ENCODE results near the gene GPR83. TPM values are rescaled to one million over a fixed set of nuclear protein-coding genes. Genes with fewer than 3 reads are reported as not detected.
A peak's percentile ranks its signal among the peaks of the same experiment; 100 is the strongest.

GPR83 gene
- polyA plus RNA-seq, 2 of the 4 experiments (the other 2 are of a cell fraction): 0.06 to 0.09 TPM

- ATAC-seq (no peak), DNase-seq (ENCODE audit: low read depth in 1 of 2, low spot score in 1 of 2) (no peak), FAIRE-seq (no peak)
- H3K27ac ChIP-seq: no peak overlapping the region
- ChIA-PET POLR2A (no interaction called here), CTCF (interaction anchor here (0.9 kb wide), 1 partner anchor 507 kb away, joined by 3 read pairs; no protein-coding TSS in a partner anchor)
- no peak for TF ChIP-seq KDM1A (IDR thresholded peaks at IDR 0.05; ENCODE audit: low read depth)
- no peak for TF ChIP-seq CHD2 (IDR thresholded peaks at IDR 0.05; ENCODE audit: low read length, partially characterized antibody)
- TF ChIP-seq ATOH8 (CRISPR knock-in tag; IDR thresholded peaks at IDR 0.05; ENCODE audit: low read depth): no peak
- no peak for TF ChIP-seq CEBPB (IDR thresholded peaks at IDR 0.05)
- no peak for TF ChIP-seq BHLHE40 (IDR thresholded peaks at IDR 0.05; ENCODE audit: low read depth, low read length)
- no peak for TF ChIP-seq ESRRA (IDR thresholded peaks at IDR 0.05; ENCODE audit: borderline replicate concordance, low read length)
- TF ChIP-seq SMC3 (IDR thresholded peaks at IDR 0.05): no peak
- no peak for TF ChIP-seq TP53 (CRISPR knock-in tag; IDR thresholded peaks at IDR 0.05)
- TF ChIP-seq MAX (IDR thresholded peaks at IDR 0.05): no peak
- no peak for TF ChIP-seq ZFP36 (IDR thresholded peaks at IDR 0.05; ENCODE audit: borderline replicate concordance, partially characterized antibody)
- TF ChIP-seq E2F6 (IDR thresholded peaks at IDR 0.05; ENCODE audit: borderline replicate concordance, low read depth): no peak
- TF ChIP-seq USF2 (IDR thresholded peaks at IDR 0.05): no peak
- no peak for TF ChIP-seq CHD4 (IDR thresholded peaks at IDR 0.05; ENCODE audit: borderline replicate concordance)
- no peak for TF ChIP-seq NFE2L2 (conservative IDR thresholded peaks at IDR 0.05; ENCODE audit: low read length)
- TF ChIP-seq EHMT2 (IDR thresholded peaks at IDR 0.05; ENCODE audit: low read depth): no peak
- no peak overlapping the region for H3K4me3 ChIP-seq
- H3K9me3 ChIP-seq: no peaks in the 10 kb centered on the region
- no peaks in the 10 kb centered on the region for H3K4me1 ChIP-seq
- 11% methylated on average over 1 of the region's 1 CpG for WGBS (ENCODE audit: missing lambda C conversion rate)
- no peak overlapping the region for H3K4me2 ChIP-seq
Observed at GRCh38 chr11:94402355-94402754, 1.1 kb upstream of the GPR83 start.

- peak overlapping the region; percentile 38 for H3K4me3 ChIP-seq
- H3K4me1 ChIP-seq: no peaks in the 10 kb centered on the region
- FAIRE-seq: no peak
- ChIA-PET POLR2A (no interaction called here), CTCF (interaction anchor here (0.7 to 0.9 kb wide), 2 partner anchors 16 to 506 kb away, joined by 3 read pairs; no protein-coding TSS in a partner anchor)
- no peak for DNase-seq (ENCODE audit: low read depth in 1 of 2, low spot score in 1 of 2)
- H3K9me3 ChIP-seq: no peaks in the 10 kb centered on the region
- peak overlapping the region; percentile 93 for H3K4me2 ChIP-seq
- no peak for ATAC-seq
- no peak overlapping the region for H3K27ac ChIP-seq
- 38% methylated on average over 10 of the region's 10 CpGs for WGBS (ENCODE audit: missing lambda C conversion rate)
- TF ChIP-seq ATOH8 (CRISPR knock-in tag; IDR thresholded peaks at IDR 0.05; ENCODE audit: low read depth) (no peak), BCL3 (IDR thresholded peaks at IDR 0.05) (no peak), HMGXB4 (CRISPR knock-in tag; IDR thresholded peaks at IDR 0.05; ENCODE audit: borderline replicate concordance) (no peak), CEBPB (IDR thresholded peaks at IDR 0.05) (no peak), RCOR1 (IDR thresholded peaks at IDR 0.05; ENCODE audit: low read depth, low read length) (no peak), CBX8 (IDR thresholded peaks at IDR 0.05) (no peak), MYC (IDR thresholded peaks at IDR 0.05; ENCODE audit: borderline replicate concordance, low read length) (no peak), EHMT2 (IDR thresholded peaks at IDR 0.05; ENCODE audit: low read depth) (no peak), FOSB (CRISPR knock-in tag; IDR thresholded peaks at IDR 0.05) (no peak), CHD4 (IDR thresholded peaks at IDR 0.05; ENCODE audit: borderline replicate concordance) (no peak), POLR2A (IDR thresholded peaks at IDR 0.05; ENCODE audit: low read length) (no peak), POLR2AphosphoS2 (conservative IDR thresholded peaks at IDR 0.05; ENCODE audit: low read length) (no peak), CBX2 (IDR thresholded peaks at IDR 0.05; ENCODE audit: borderline replicate concordance, low read depth) (no peak)
Observed at GRCh38 chr11:94401773-94402265, 600 bp upstream of the GPR83 start.

Data from A549 (cell line).